Keratinocyte (primary cell): Measurements from ENCODE around the gene GAREM1. TPM values are rescaled to one million over a fixed set of nuclear protein-coding genes. Genes with fewer than 3 reads are reported as not detected.
"Not testable (repeated sequence)": the region's sequence is repeated elsewhere in the genome, so short reads cannot be mapped to it uniquely, and the experiment has no call there.

Experiments
- DNase-seq: peaks from one replicate; pipeline ENCODE4 v3.0.0-alpha.2; 2011; ENCODE audit warnings: low read depth, missing footprints, low spot score
- FAIRE-seq: peaks from 2 replicates; lab custom pipeline; 2011; peaks lifted over from hg19 to GRCh38; lab: Jason Lieb, UNC
- H2AFZ ChIP-seq: 2 replicates; pipeline ENCODE4 v1.6.0; 2012; ENCODE audit warnings: low read length, control low read depth, inconsistent platforms; ENCODE audit not compliant: control insufficient read depth
- H3K27ac ChIP-seq: 2 replicates; pipeline ENCODE4 v1.5.1; 2011; ENCODE audit warnings: low read length; ENCODE audit not compliant: control insufficient read depth, insufficient read depth
- H3K27me3 ChIP-seq: 3 replicates; pipeline ENCODE4 v1.6.0; 2011; ENCODE audit warnings: low read length; ENCODE audit not compliant: control insufficient read depth, insufficient read depth; ENCODE audit errors: extremely low read depth
- H3K36me3 ChIP-seq, 2 experiments: 2 replicates in 1 of 2; 3 replicates in 1 of 2; pipeline ENCODE4 v1.5.1; 2011; ENCODE audit warnings: low read length in 2 of 2, mild to moderate bottlenecking in 1 of 2; ENCODE audit not compliant: control insufficient read depth in 2 of 2, insufficient read depth in 2 of 2; ENCODE audit errors: extremely low read depth in 1 of 2
- H3K4me1 ChIP-seq: 3 replicates; pipeline ENCODE4 v1.5.1; 2011; ENCODE audit warnings: low read length; ENCODE audit not compliant: control insufficient read depth, insufficient read depth; ENCODE audit errors: extremely low read depth
- H3K4me2 ChIP-seq: 3 replicates; pipeline ENCODE4 v1.6.0; 2011; ENCODE audit warnings: low read depth, low read length; ENCODE audit not compliant: control insufficient read depth, insufficient read depth; ENCODE audit errors: extremely low read depth
- H3K4me3 ChIP-seq, 3 experiments: fragments of 200-600 bp in 1 of 3; sonication (generic) in 1 of 3; 2 replicates in 2 of 3; 3 replicates in 1 of 3; pipeline ENCODE4 v1.5.1; 2011 to 2016; ENCODE audit warnings: low read length in 3 of 3, mild to moderate bottlenecking in 3 of 3, control low read depth in 2 of 3, inconsistent platforms in 1 of 3, low read depth in 1 of 3, mixed read lengths in 1 of 3, mixed run types in 1 of 3, moderate library complexity in 1 of 3; ENCODE audit not compliant: control insufficient read depth in 2 of 3, insufficient read depth in 2 of 3; ENCODE audit errors: extremely low read depth in 1 of 3
- H3K79me2 ChIP-seq: 2 replicates; pipeline ENCODE4 v1.6.0; 2012; ENCODE audit warnings: low read length; ENCODE audit not compliant: control insufficient read depth, insufficient read depth
- H3K9ac ChIP-seq: 3 replicates; pipeline ENCODE4 v1.6.0; 2011; ENCODE audit warnings: low read length; ENCODE audit not compliant: control insufficient read depth, insufficient read depth; ENCODE audit errors: extremely low read depth
- H3K9me1 ChIP-seq: 3 replicates; pipeline ENCODE4 v1.6.0; 2011; ENCODE audit warnings: low read length; ENCODE audit not compliant: control insufficient read depth, insufficient read depth; ENCODE audit errors: extremely low read depth
- H3K9me3 ChIP-seq: 2 replicates; pipeline ENCODE4 v1.5.1; 2012; ENCODE audit warnings: low read depth, low read length; ENCODE audit not compliant: control insufficient read depth
- H4K20me1 ChIP-seq: 3 replicates; pipeline ENCODE4 v1.6.0; 2011; ENCODE audit warnings: low read length; ENCODE audit not compliant: control insufficient read depth, insufficient read depth; ENCODE audit errors: extremely low read depth
- EZH2 ChIP-seq: IDR thresholded peaks from one replicate; pipeline ENCODE4 v1.6.1; 2012; ENCODE audit warnings: inconsistent platforms, mild to moderate bottlenecking, low read length, moderate library complexity
- dilution Hi-C: fragments of 300-500 bp; cut with MboI; formaldehyde crosslinking; loops from one replicate; pipeline ENCODE4 v1.7.0; 2020; ENCODE audit warnings: low sequenced_read_pairs; ENCODE audit not compliant: extremely low pct_ligation_motif_present
- polyA plus RNA-seq, 5 experiments: library from polyadenylated mRNA; depleted of rRNA in 3 of 5; stranded (reverse) in 3 of 5; stranded (forward) in 1 of 5; unstranded in 1 of 5; fragments of >200 nt; gene quantifications; 1 replicate in 1 of 5; 2 replicates in 3 of 5; 3 replicates in 1 of 5; pipeline versions ENCODE4 v1.2.1 to v1.2.3, GENCODE V29; 2011 to 2012; ENCODE audit warnings: missing spikeins in 2 of 5, low read depth in 1 of 5, low replicate concordance in 1 of 5
- TF ChIP-seq, protein P1 (sequence below), 3 experiments: IDR thresholded peaks in 1 of 3; conservative IDR thresholded peaks in 1 of 3; optimal IDR thresholded peaks in 1 of 3; 2 replicates in 2 of 3; 3 replicates in 1 of 3; pipeline versions ENCODE3 to v1.5.1; 2011; ENCODE audit warnings: low read length in 3 of 3, mild to moderate bottlenecking in 3 of 3, moderate library complexity in 2 of 3, control low read depth in 1 of 3, inconsistent platforms in 1 of 3; ENCODE audit not compliant: insufficient read depth in 2 of 3; ENCODE audit errors: extremely low read depth in 1 of 3

Gene GAREM1
- polyA plus RNA-seq, 1 donor (not counting 4 experiments of a cell fraction or from before 2014, with no cell fraction given) = 3.8 TPM

DNA sequence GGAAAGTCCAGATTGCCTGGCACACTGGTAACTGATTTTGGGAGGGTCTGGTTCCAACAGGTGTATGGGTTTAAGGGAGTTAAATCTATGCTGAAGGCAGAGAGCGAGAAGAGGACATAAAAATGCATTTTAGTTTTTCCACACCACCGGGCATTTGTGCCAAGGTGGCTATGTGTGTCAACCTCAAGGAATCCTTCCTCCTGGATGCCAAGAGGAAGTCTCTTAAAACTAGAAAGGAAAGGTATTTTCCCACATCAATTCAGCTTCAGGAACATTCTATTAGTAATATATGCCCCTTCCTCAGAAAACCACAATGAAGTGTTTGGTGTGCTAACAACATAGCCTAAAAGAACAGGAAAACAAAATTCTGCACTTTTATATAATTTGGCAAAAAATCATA lies 5.4 kb upstream of the GAREM1 start:
- dilution Hi-C loops = no loop called here
- Histone ChIP-seq H3K27ac (no peak overlapping the region), H3K4me1 (peaks cover 9% of the 10 kb centered on the region), H3K9ac (no peak overlapping the region), H3K9me3 (no peaks in the 10 kb centered on the region), H3K4me3 (no peak overlapping the region), H3K36me3 (no peaks in the 10 kb centered on the region), H3K27me3 (no peaks in the 10 kb centered on the region), H3K4me2 (no peak overlapping the region), H4K20me1 (no peaks in the 10 kb centered on the region), H3K9me1 (no peaks in the 10 kb centered on the region), H3K79me2 (no peaks in the 10 kb centered on the region), H2AFZ (no peak overlapping the region)
- DNase-seq = no peak
- FAIRE-seq = no peak
- no peak for TF ChIP-seq EZH2
- TF ChIP-seq, protein P1, sequence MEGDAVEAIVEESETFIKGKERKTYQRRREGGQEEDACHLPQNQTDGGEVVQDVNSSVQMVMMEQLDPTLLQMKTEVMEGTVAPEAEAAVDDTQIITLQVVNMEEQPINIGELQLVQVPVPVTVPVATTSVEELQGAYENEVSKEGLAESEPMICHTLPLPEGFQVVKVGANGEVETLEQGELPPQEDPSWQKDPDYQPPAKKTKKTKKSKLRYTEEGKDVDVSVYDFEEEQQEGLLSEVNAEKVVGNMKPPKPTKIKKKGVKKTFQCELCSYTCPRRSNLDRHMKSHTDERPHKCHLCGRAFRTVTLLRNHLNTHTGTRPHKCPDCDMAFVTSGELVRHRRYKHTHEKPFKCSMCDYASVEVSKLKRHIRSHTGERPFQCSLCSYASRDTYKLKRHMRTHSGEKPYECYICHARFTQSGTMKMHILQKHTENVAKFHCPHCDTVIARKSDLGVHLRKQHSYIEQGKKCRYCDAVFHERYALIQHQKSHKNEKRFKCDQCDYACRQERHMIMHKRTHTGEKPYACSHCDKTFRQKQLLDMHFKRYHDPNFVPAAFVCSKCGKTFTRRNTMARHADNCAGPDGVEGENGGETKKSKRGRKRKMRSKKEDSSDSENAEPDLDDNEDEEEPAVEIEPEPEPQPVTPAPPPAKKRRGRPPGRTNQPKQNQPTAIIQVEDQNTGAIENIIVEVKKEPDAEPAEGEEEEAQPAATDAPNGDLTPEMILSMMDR (optimal IDR thresholded peaks at IDR 0.05 in 1 of 3, IDR thresholded peaks at IDR 0.05 in 1 of 3, conservative IDR thresholded peaks at IDR 0.05 in 1 of 3; ENCODE audit: extremely low read depth in 1 of 3, insufficient read depth in 2 of 3, low read length in 3 of 3) = no peak

DNA sequence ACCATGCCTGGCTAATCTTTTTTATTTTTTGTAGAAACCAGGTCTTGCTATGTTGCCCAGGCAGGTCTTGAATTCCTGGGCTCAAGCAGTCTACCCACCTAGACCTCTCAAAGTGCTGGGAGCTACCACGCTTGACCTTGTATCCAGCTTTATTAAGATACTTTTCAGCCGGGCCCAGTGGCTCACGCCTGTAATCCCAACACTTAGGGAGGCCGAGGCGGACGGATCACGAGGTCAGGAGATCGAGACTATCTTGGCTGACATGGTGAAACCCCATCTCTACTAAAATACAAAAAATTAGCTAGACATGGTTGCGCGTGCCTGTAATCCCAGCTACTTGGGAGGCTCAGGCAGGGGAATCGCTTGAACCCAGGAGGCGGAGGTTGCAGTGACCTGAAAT lies 4.4 kb upstream of the GAREM1 start:
- dilution Hi-C loops, H3K4me2 ChIP-seq, H3K36me3 ChIP-seq, H3K9me1 ChIP-seq, H3K27ac ChIP-seq, H3K4me3 ChIP-seq, H3K27me3 ChIP-seq, H3K4me1 ChIP-seq, H3K79me2 ChIP-seq, H3K9ac ChIP-seq, H4K20me1 ChIP-seq, H3K9me3 ChIP-seq, FAIRE-seq, DNase-seq, H2AFZ ChIP-seq: not testable (repeated sequence)

DNA sequence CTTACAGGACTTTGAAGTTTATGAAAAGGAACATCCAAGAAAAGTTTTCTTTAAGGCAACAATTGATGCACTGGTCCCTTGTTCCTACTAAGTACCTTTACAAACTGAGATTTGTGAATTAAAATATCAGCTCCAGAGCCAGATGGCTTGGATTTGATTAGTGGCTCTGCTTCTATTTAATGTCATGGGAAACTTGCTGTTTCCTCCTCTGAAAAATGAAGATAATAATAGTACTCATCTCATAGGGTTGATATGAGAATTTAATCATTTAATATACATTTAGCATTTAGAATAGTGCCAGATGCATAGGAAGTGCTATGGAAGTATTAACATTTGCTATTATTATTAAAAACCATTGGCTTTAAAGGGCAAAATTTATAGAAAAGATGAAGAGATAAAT lies 2.6 kb upstream of the GAREM1 start:
- H2AFZ ChIP-seq = no peak overlapping the region
- H3K79me2 ChIP-seq = peaks cover 4% of the 10 kb centered on the region
- H4K20me1 ChIP-seq = no peaks in the 10 kb centered on the region
- no peak overlapping the region for H3K9ac ChIP-seq
- no peaks in the 10 kb centered on the region for H3K9me3 ChIP-seq
- TF ChIP-seq, protein P1 (optimal IDR thresholded peaks at IDR 0.05 in 1 of 3, IDR thresholded peaks at IDR 0.05 in 1 of 3, conservative IDR thresholded peaks at IDR 0.05 in 1 of 3; ENCODE audit: extremely low read depth in 1 of 3, insufficient read depth in 2 of 3, low read length in 3 of 3) = no peak
- no peak for TF ChIP-seq EZH2
- FAIRE-seq (no peak), DNase-seq (no peak)
- dilution Hi-C loops = no loop called here
- H3K36me3 ChIP-seq = no peaks in the 10 kb centered on the region
- no peaks in the 10 kb centered on the region for H3K9me1 ChIP-seq
- no peak overlapping the region for H3K4me3 ChIP-seq
- no peak overlapping the region for H3K4me2 ChIP-seq
- peaks cover 24% of the 10 kb centered on the region for H3K4me1 ChIP-seq
- H3K27ac ChIP-seq = no peak overlapping the region
- no peaks in the 10 kb centered on the region for H3K27me3 ChIP-seq
